ENCODE results near the gene SLC8A1. TPM values are rescaled to one million over a fixed set of nuclear protein-coding genes. Genes with fewer than 3 reads are reported as not detected.

Gene SLC8A1
- total RNA-seq, 1 experiment from 2014 or later: not detected

GRCh38 chr2:40450796-40451430, 977 bp downstream of the SLC8A1 start:
- H3K9me3 ChIP-seq (ENCODE audit: low read depth, low read length, poor library complexity, severe bottlenecking): no peaks in the 10 kb centered on the region
- no peak for DNase-seq (ENCODE audit: low spot score)
- H3K4me3 ChIP-seq (ENCODE audit: low read depth, low read length, poor library complexity, severe bottlenecking): no peak overlapping the region
- no peaks in the 10 kb centered on the region for H3K36me3 ChIP-seq (ENCODE audit: insufficient read depth, low read length, poor library complexity, severe bottlenecking)
- BruUV-seq (replicated peaks): no TSS peak
- no peak overlapping the region for H3K27ac ChIP-seq (ENCODE audit: low read depth, low read length, poor library complexity, severe bottlenecking)
- H3K27me3 ChIP-seq (replicated peaks; ENCODE audit: insufficient read depth, low read depth, low read length, poor library complexity): peaks cover 88% of the 10 kb centered on the region
- H3K4me1 ChIP-seq (ENCODE audit: insufficient read depth, low read length, poor library complexity, severe bottlenecking): no peaks in the 10 kb centered on the region
- ChIA-PET POLR2A (ENCODE audit: low non-redundant PET) (no interaction called here), CTCF (no interaction called here)
- intact Hi-C loops (cut with micrococcal nuclease; ENCODE audit: unreplicated experiment): no loop called here
- TF ChIP-seq CTCF (conservative IDR thresholded peaks at IDR 0.05; ENCODE audit: low read depth, low read length): no peak
- no peak for TF ChIP-seq EZH2 (IDR thresholded peaks at IDR 0.05; ENCODE audit: borderline replicate concordance, low read depth, low read length, poor library complexity, severe bottlenecking)

GRCh38 chr2:40450066-40450795, 1.7 kb downstream of the SLC8A1 start:
- no peak overlapping the region for H3K27ac ChIP-seq (ENCODE audit: low read depth, low read length, poor library complexity, severe bottlenecking)
- TF ChIP-seq EZH2 (IDR thresholded peaks at IDR 0.05; ENCODE audit: borderline replicate concordance, low read depth, low read length, poor library complexity, severe bottlenecking): no peak
- no peak for TF ChIP-seq CTCF (conservative IDR thresholded peaks at IDR 0.05; ENCODE audit: low read depth, low read length)

GRCh38 chr2:40448476-40449079, 3.3 kb downstream of the SLC8A1 start:
- peaks cover 80% of the 10 kb centered on the region for H3K27me3 ChIP-seq (replicated peaks; ENCODE audit: insufficient read depth, low read depth, low read length, poor library complexity)
- H3K27ac ChIP-seq (ENCODE audit: low read depth, low read length, poor library complexity, severe bottlenecking): no peak overlapping the region
- BruUV-seq (replicated peaks): no TSS peak
- DNase-seq (ENCODE audit: low spot score): peak; percentile 44
- POLR2A ChIA-PET (ENCODE audit: low non-redundant PET): no interaction called here
- no peaks in the 10 kb centered on the region for H3K36me3 ChIP-seq (ENCODE audit: insufficient read depth, low read length, poor library complexity, severe bottlenecking)
- H3K4me1 ChIP-seq (ENCODE audit: insufficient read depth, low read length, poor library complexity, severe bottlenecking): no peaks in the 10 kb centered on the region
- TF ChIP-seq EZH2 (IDR thresholded peaks at IDR 0.05; ENCODE audit: borderline replicate concordance, low read depth, low read length, poor library complexity, severe bottlenecking) (no peak), CTCF (conservative IDR thresholded peaks at IDR 0.05; ENCODE audit: low read depth, low read length) (peak; percentile 70)
- H3K4me3 ChIP-seq (ENCODE audit: low read depth, low read length, poor library complexity, severe bottlenecking): no peak overlapping the region
- CTCF ChIA-PET: interaction anchor here (0.7 kb wide), 2 partner anchors 14 to 1253 kb away, joined by 4 read pairs; no protein-coding TSS in a partner anchor
- intact Hi-C loops (cut with micrococcal nuclease; ENCODE audit: unreplicated experiment): loop anchor here (5.0 kb wide), 1 partner anchor 1249 kb away; no protein-coding TSS in a partner anchor
- H3K9me3 ChIP-seq (ENCODE audit: low read depth, low read length, poor library complexity, severe bottlenecking): no peaks in the 10 kb centered on the region

More at GRCh38 chr2:40450066-40450795, 1.7 kb downstream of the SLC8A1 start:
- Histone ChIP-seq H3K27me3 (replicated peaks; ENCODE audit: insufficient read depth, low read depth, low read length, poor library complexity) (peaks cover 89% of the 10 kb centered on the region), H3K36me3 (ENCODE audit: insufficient read depth, low read length, poor library complexity, severe bottlenecking) (no peaks in the 10 kb centered on the region), H3K4me3 (ENCODE audit: low read depth, low read length, poor library complexity, severe bottlenecking) (no peak overlapping the region), H3K4me1 (ENCODE audit: insufficient read depth, low read length, poor library complexity, severe bottlenecking) (no peaks in the 10 kb centered on the region), H3K9me3 (ENCODE audit: low read depth, low read length, poor library complexity, severe bottlenecking) (no peaks in the 10 kb centered on the region)
- DNase-seq (ENCODE audit: low spot score): no peak
- BruUV-seq (replicated peaks): no TSS peak
- ChIA-PET CTCF (no interaction called here), POLR2A (ENCODE audit: low non-redundant PET) (no interaction called here)
- intact Hi-C loops (cut with micrococcal nuclease; ENCODE audit: unreplicated experiment): no loop called here
